WTC11 (cell line): ENCODE results near the gene KIF5C. TPM values are rescaled to one million over a fixed set of nuclear protein-coding genes. Genes with fewer than 3 reads are reported as not detected.

Source experiments
- ATAC-seq: fragments of 200-7000 bp; cut with Tn5 transposase; 2 replicates; pipeline ENCODE4 v1.10.0; 2021; ENCODE audit warnings: mild to moderate bottlenecking, moderate library complexity
- CTCF ChIA-PET: fragments of 300-600 bp; sonication (Branson Sonifier 250); formaldehyde crosslinking; loops from one replicate; lab custom pipeline; 2021; ENCODE audit warnings: antibody characterized with exemption; lab: Charles Lee
- POLR2A ChIA-PET: fragments of 350-600 bp; sonication (Branson Sonifier 250); formaldehyde crosslinking; loops from one replicate; lab custom pipeline; 2021; ENCODE audit warnings: antibody characterized with exemption; lab: Charles Lee
- DNase-seq: peaks from one replicate; pipeline ENCODE4 v3.0.0; 2021; ENCODE audit warnings: low spot score
- H3K27ac Mint-ChIP-seq: 2 replicates; pipeline ENCODE4 v1.8.0; 2021; ENCODE audit warnings: mixed read lengths
- H3K27me3 Mint-ChIP-seq: 2 replicates; pipeline ENCODE4 v1.8.0; 2021; ENCODE audit warnings: low read depth, mild to moderate bottlenecking, moderate library complexity, mixed read lengths
- H3K36me3 Mint-ChIP-seq: 2 replicates; pipeline ENCODE4 v1.8.0; 2021; ENCODE audit warnings: mixed read lengths
- H3K4me1 Mint-ChIP-seq: 2 replicates; pipeline ENCODE4 v1.8.0; 2022; ENCODE audit warnings: mixed read lengths
- H3K4me3 Mint-ChIP-seq: 2 replicates; pipeline ENCODE4 v1.8.0; 2021; ENCODE audit warnings: mild to moderate bottlenecking, moderate library complexity, mixed read lengths
- H3K9me3 Mint-ChIP-seq: 2 replicates; pipeline ENCODE4 v1.8.0; 2021; ENCODE audit warnings: mixed read lengths
- ETV6 ChIP-seq: sonication (generic); formaldehyde crosslinking; IDR thresholded peaks from 2 replicates; pipeline ENCODE4 v1.8.1; 2022; ENCODE audit warnings: mild to moderate bottlenecking, missing genetic modification reagents
- NFATC4 ChIP-seq: fragments of 250-450 bp; sonication (Bioruptor Pico); IDR thresholded peaks from 2 replicates; pipeline ENCODE4 v1.9.0; 2021; ENCODE audit warnings: mild to moderate bottlenecking
- OVOL2 ChIP-seq: fragments of 250-450 bp; sonication (Bioruptor Pico); IDR thresholded peaks from 2 replicates; pipeline ENCODE4 v1.9.0; 2021; ENCODE audit warnings: mild to moderate bottlenecking, borderline replicate concordance
- PRDM15 ChIP-seq: sonication (generic); formaldehyde crosslinking; IDR thresholded peaks from 2 replicates; pipeline ENCODE4 v1.8.0; 2022; ENCODE audit warnings: missing genetic modification reagents
- SOX15 ChIP-seq: fragments of 250-450 bp; sonication (Bioruptor Pico); IDR thresholded peaks from 2 replicates; pipeline ENCODE4 v1.9.0; 2021; ENCODE audit warnings: mild to moderate bottlenecking
- ZNF138 ChIP-seq: sonication (generic); formaldehyde crosslinking; conservative IDR thresholded peaks from 2 replicates; pipeline ENCODE4 v1.8.1; 2022; ENCODE audit warnings: mild to moderate bottlenecking, moderate library complexity, missing genetic modification reagents
- ZNF416 ChIP-seq: fragments of 250-450 bp; sonication (Bioruptor Pico); IDR thresholded peaks from 2 replicates; pipeline ENCODE4 v1.9.0; 2021; ENCODE audit warnings: mild to moderate bottlenecking, inconsistent platforms
- ZNF425 ChIP-seq: fragments of 250-450 bp; sonication (Bioruptor Pico); conservative IDR thresholded peaks from 2 replicates; pipeline ENCODE4 v1.9.0; 2021; ENCODE audit warnings: mild to moderate bottlenecking
- total RNA-seq: library from RNA; stranded (reverse); gene quantifications from 3 replicates; pipeline ENCODE4 v1.2.3, GENCODE V29; 2021
- TF ChIP-seq, protein P1 (sequence below): sonication (generic); formaldehyde crosslinking; IDR thresholded peaks from 2 replicates; pipeline ENCODE4 v1.8.1; 2023; ENCODE audit warnings: mild to moderate bottlenecking, missing genetic modification reagents, moderate library complexity
- TF ChIP-seq, protein P2 (sequence below): fragments of 200-600 bp; IDR thresholded peaks from 2 replicates; pipeline ENCODE4 v1.8.0; 2022; ENCODE audit warnings: antibody characterized with exemption
- TF ChIP-seq, protein P3 (sequence below): sonication (generic); formaldehyde crosslinking; IDR thresholded peaks from 2 replicates; pipeline ENCODE4 v1.8.0; 2022; ENCODE audit warnings: mild to moderate bottlenecking, missing genetic modification reagents
- TF ChIP-seq, protein P4 (sequence below): sonication (generic); formaldehyde crosslinking; IDR thresholded peaks from 2 replicates; pipeline ENCODE4 v1.8.0; 2022; ENCODE audit warnings: mild to moderate bottlenecking, missing genetic modification reagents
- TF ChIP-seq, protein P5 (sequence below): sonication (generic); formaldehyde crosslinking; IDR thresholded peaks from 2 replicates; pipeline ENCODE4 v1.8.1; 2022; ENCODE audit warnings: mild to moderate bottlenecking, missing genetic modification reagents, moderate library complexity, borderline replicate concordance

Gene KIF5C
- total RNA-seq, 1 experiment from 2014 or later = 73.5 TPM

GRCh38 chr2:148928395-148928794 is 53.4 kb downstream of the KIF5C start (continued):
- TF ChIP-seq, protein P1, sequence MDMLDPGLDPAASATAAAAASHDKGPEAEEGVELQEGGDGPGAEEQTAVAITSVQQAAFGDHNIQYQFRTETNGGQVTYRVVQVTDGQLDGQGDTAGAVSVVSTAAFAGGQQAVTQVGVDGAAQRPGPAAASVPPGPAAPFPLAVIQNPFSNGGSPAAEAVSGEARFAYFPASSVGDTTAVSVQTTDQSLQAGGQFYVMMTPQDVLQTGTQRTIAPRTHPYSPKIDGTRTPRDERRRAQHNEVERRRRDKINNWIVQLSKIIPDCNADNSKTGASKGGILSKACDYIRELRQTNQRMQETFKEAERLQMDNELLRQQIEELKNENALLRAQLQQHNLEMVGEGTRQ = no peak
- TF ChIP-seq, protein P2, sequence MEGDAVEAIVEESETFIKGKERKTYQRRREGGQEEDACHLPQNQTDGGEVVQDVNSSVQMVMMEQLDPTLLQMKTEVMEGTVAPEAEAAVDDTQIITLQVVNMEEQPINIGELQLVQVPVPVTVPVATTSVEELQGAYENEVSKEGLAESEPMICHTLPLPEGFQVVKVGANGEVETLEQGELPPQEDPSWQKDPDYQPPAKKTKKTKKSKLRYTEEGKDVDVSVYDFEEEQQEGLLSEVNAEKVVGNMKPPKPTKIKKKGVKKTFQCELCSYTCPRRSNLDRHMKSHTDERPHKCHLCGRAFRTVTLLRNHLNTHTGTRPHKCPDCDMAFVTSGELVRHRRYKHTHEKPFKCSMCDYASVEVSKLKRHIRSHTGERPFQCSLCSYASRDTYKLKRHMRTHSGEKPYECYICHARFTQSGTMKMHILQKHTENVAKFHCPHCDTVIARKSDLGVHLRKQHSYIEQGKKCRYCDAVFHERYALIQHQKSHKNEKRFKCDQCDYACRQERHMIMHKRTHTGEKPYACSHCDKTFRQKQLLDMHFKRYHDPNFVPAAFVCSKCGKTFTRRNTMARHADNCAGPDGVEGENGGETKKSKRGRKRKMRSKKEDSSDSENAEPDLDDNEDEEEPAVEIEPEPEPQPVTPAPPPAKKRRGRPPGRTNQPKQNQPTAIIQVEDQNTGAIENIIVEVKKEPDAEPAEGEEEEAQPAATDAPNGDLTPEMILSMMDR = no peak

- TF ChIP-seq ZNF425 (CRISPR knock-in tag) = no peak
- TF ChIP-seq, protein P3, sequence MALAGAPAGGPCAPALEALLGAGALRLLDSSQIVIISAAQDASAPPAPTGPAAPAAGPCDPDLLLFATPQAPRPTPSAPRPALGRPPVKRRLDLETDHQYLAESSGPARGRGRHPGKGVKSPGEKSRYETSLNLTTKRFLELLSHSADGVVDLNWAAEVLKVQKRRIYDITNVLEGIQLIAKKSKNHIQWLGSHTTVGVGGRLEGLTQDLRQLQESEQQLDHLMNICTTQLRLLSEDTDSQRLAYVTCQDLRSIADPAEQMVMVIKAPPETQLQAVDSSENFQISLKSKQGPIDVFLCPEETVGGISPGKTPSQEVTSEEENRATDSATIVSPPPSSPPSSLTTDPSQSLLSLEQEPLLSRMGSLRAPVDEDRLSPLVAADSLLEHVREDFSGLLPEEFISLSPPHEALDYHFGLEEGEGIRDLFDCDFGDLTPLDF (CRISPR knock-in tag) = no peak
- no peak for TF ChIP-seq PRDM15 (CRISPR knock-in tag)
- TF ChIP-seq ETV6 (CRISPR knock-in tag) = no peak
- TF ChIP-seq, protein P4, sequence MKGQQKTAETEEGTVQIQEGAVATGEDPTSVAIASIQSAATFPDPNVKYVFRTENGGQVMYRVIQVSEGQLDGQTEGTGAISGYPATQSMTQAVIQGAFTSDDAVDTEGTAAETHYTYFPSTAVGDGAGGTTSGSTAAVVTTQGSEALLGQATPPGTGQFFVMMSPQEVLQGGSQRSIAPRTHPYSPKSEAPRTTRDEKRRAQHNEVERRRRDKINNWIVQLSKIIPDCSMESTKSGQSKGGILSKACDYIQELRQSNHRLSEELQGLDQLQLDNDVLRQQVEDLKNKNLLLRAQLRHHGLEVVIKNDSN (CRISPR knock-in tag) = no peak
- no peak for TF ChIP-seq NFATC4 (CRISPR knock-in tag)
- no peak for TF ChIP-seq ZNF416 (CRISPR knock-in tag)
- no peak for TF ChIP-seq ZNF138
- TF ChIP-seq, protein P5, sequence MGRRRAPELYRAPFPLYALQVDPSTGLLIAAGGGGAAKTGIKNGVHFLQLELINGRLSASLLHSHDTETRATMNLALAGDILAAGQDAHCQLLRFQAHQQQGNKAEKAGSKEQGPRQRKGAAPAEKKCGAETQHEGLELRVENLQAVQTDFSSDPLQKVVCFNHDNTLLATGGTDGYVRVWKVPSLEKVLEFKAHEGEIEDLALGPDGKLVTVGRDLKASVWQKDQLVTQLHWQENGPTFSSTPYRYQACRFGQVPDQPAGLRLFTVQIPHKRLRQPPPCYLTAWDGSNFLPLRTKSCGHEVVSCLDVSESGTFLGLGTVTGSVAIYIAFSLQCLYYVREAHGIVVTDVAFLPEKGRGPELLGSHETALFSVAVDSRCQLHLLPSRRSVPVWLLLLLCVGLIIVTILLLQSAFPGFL (CRISPR knock-in tag) = no peak
- no peak for TF ChIP-seq OVOL2 (CRISPR knock-in tag)
- no peak for TF ChIP-seq SOX15 (CRISPR knock-in tag)
- Mint-ChIP-seq H3K27ac (peak overlapping the region; percentile 66; the same call in 1 of the 2 replicates), H3K4me3 (no peak overlapping the region), H3K27me3 (no peaks in the 10 kb centered on the region), H3K9me3 (no peaks in the 10 kb centered on the region), H3K4me1 (peaks cover 48% of the 10 kb centered on the region), H3K36me3 (peaks cover 14% of the 10 kb centered on the region)
- POLR2A ChIA-PET = no interaction called here
- ATAC-seq (no peak), DNase-seq (no peak)
- CTCF ChIA-PET = no interaction called here
These were observed 55.2 kb downstream of the KIF5C start for GRCh38 chr2:148930046-148930775.
